IMR-90 (cell line): ENCODE results near the gene TIAM2. TPM values are rescaled to one million over a fixed set of nuclear protein-coding genes. Genes with fewer than 3 reads are reported as not detected.

Experiments used
- ATAC-seq: fragments of 200-7000 bp; cut with Tn5 transposase; 2 replicates; pipeline ENCODE4 v1.9.1; 2020; ENCODE audit warnings: low read depth, mild to moderate bottlenecking, moderate library complexity
- BruUV-seq: library from RNA; stranded (reverse); fragments of 400-500 nt; replicated peaks from 2 replicates; lab custom pipeline; 2021; lab: Mats Ljungman, UMichigan
- CTCF ChIA-PET: fragments of 300-600 bp; formaldehyde crosslinking; extraction: SDS; loops from one replicate; lab custom pipeline; 2021; ENCODE audit warnings: antibody characterized with exemption; lab: Yijun Ruan, JAX
- POLR2A ChIA-PET: fragments of 300-600 bp; sonication (Branson Sonifier 250); formaldehyde crosslinking; loops from one replicate; lab custom pipeline; 2022; ENCODE audit warnings: antibody characterized with exemption; ENCODE audit not compliant: unreplicated experiment; lab: Charles Lee
- DNase-seq: peaks from one replicate; pipeline ENCODE4 v3.0.0; 2013
- H2AFZ ChIP-seq: replicated peaks from 2 replicates; pipeline ENCODE3; 2013; ENCODE audit warnings: low read length, mild to moderate bottlenecking; ENCODE audit not compliant: poor library complexity
- H2AK5ac ChIP-seq: 2 replicates; pipeline ENCODE4 v1.6.1; 2013; ENCODE audit warnings: low read depth, low read length, inconsistent platforms
- H2AK9ac ChIP-seq: replicated peaks from 2 replicates; pipeline ENCODE3; 2013; ENCODE audit warnings: mild to moderate bottlenecking, low read depth, low read length, moderate library complexity; ENCODE audit not compliant: poor library complexity
- H2BK120ac ChIP-seq: 2 replicates; pipeline ENCODE4 v1.6.1; 2013; ENCODE audit warnings: low read depth, low read length, inconsistent platforms
- H2BK15ac ChIP-seq: 3 replicates; pipeline ENCODE4 v1.6.1; 2013; ENCODE audit warnings: low read depth, low read length, inconsistent platforms
- H2BK20ac ChIP-seq: 2 replicates; pipeline ENCODE4 v1.6.1; 2013; ENCODE audit warnings: low read depth, mild to moderate bottlenecking, inconsistent platforms, low read length, moderate library complexity
- H2BK5ac ChIP-seq: 2 replicates; pipeline ENCODE4 v1.6.1; 2013; ENCODE audit warnings: mild to moderate bottlenecking, low read depth, low read length, inconsistent platforms; ENCODE audit not compliant: poor library complexity, severe bottlenecking
- H3K14ac ChIP-seq: replicated peaks from 2 replicates; pipeline ENCODE4 v1.6.1; 2013; ENCODE audit warnings: low read depth, low read length, inconsistent platforms
- H3K18ac ChIP-seq: 2 replicates; pipeline ENCODE4 v1.6.1; 2013; ENCODE audit warnings: low read depth, low read length, control low read depth
- H3K23ac ChIP-seq: 2 replicates; pipeline ENCODE4 v1.6.1; 2013; ENCODE audit warnings: low read depth, low read length, inconsistent platforms
- H3K27ac ChIP-seq: 2 replicates; pipeline ENCODE4 v1.5.1; 2013; ENCODE audit warnings: mild to moderate bottlenecking, control low read depth, low read length; ENCODE audit not compliant: insufficient read depth
- H3K27me3 ChIP-seq: 2 replicates; pipeline ENCODE4 v1.6.1; 2013; ENCODE audit warnings: low read length; ENCODE audit not compliant: control insufficient read depth, insufficient read depth
- H3K36me3 ChIP-seq: 2 replicates; pipeline ENCODE4 v1.6.1; 2013; ENCODE audit warnings: low read length, mixed read lengths; ENCODE audit not compliant: control insufficient read depth, insufficient read depth
- H3K4ac ChIP-seq: 2 replicates; pipeline ENCODE4 v1.6.1; 2013; ENCODE audit warnings: low read depth, low read length, inconsistent platforms
- H3K4me1 ChIP-seq: 2 replicates; pipeline ENCODE4 v1.6.1; 2013; ENCODE audit warnings: low read length, mixed read lengths; ENCODE audit not compliant: control insufficient read depth, insufficient read depth
- H3K4me2 ChIP-seq: 2 replicates; pipeline ENCODE4 v1.6.1; 2013; ENCODE audit warnings: low read depth, mild to moderate bottlenecking, control low read depth, low read length, moderate library complexity
- H3K4me3 ChIP-seq: 2 replicates; pipeline ENCODE4 v1.5.1; 2013; ENCODE audit warnings: low read depth, mild to moderate bottlenecking, control low read depth, low read length, moderate library complexity; ENCODE audit not compliant: insufficient read depth
- H3K56ac ChIP-seq: 2 replicates; pipeline ENCODE4 v1.6.1; 2013; ENCODE audit warnings: low read length, inconsistent platforms; ENCODE audit not compliant: insufficient read depth; ENCODE audit errors: extremely low read depth
- H3K79me1 ChIP-seq, 2 experiments: 2 replicates each; pipeline ENCODE4 v1.6.1; 2013; ENCODE audit warnings: low read length in 2 of 2, inconsistent platforms in 1 of 2, low read depth in 1 of 2
- H3K9ac ChIP-seq: 2 replicates; pipeline ENCODE4 v1.6.1; 2013; ENCODE audit warnings: low read depth, low read length, control low read depth
- H3K9me1 ChIP-seq: 2 replicates; pipeline ENCODE4 v1.6.1; 2013; ENCODE audit warnings: low read length, inconsistent platforms; ENCODE audit not compliant: insufficient read depth
- H3K9me3 ChIP-seq: 2 replicates; pipeline ENCODE4 v1.6.1; 2013; ENCODE audit warnings: low read length; ENCODE audit not compliant: control insufficient read depth, insufficient read depth
- H4K20me1 ChIP-seq: 2 replicates; pipeline ENCODE4 v1.6.1; 2013; ENCODE audit warnings: low read length, inconsistent platforms; ENCODE audit not compliant: insufficient read depth
- H4K5ac ChIP-seq: 2 replicates; pipeline ENCODE4 v1.6.1; 2013; ENCODE audit warnings: mild to moderate bottlenecking, low read depth, low read length, control low read depth
- H4K8ac ChIP-seq, 2 experiments: 2 replicates each; pipeline ENCODE4 v1.6.1; 2013; ENCODE audit warnings: low read depth in 2 of 2, low read length in 2 of 2, control low read depth in 1 of 2, inconsistent platforms in 1 of 2
- H4K91ac ChIP-seq: 2 replicates; pipeline ENCODE4 v1.6.1; 2013; ENCODE audit warnings: low read depth, low read length, inconsistent platforms; ENCODE audit not compliant: insufficient read depth
- BHLHE40 ChIP-seq: fragments of 150-350 bp; IDR thresholded peaks from 2 replicates; pipeline ENCODE4 v1.6.1; 2016; ENCODE audit warnings: mild to moderate bottlenecking, low read depth, low read length
- CTCF ChIP-seq: conservative IDR thresholded peaks from 2 replicates; pipeline ENCODE4 v1.5.1; 2012; ENCODE audit warnings: mild to moderate bottlenecking, low read depth, low read length, improper control_type of control experiment
- FOS ChIP-seq: fragments of 150-350 bp; IDR thresholded peaks from 2 replicates; pipeline ENCODE4 v1.6.1; 2016; ENCODE audit warnings: low read depth, low read length
- MAZ ChIP-seq: IDR thresholded peaks from 2 replicates; pipeline ENCODE4 v1.6.1; 2012; ENCODE audit warnings: low read depth, mild to moderate bottlenecking, low read length, improper control_type of control experiment, moderate library complexity, borderline replicate concordance
- NFE2L2 ChIP-seq: fragments of 150-350 bp; IDR thresholded peaks from 2 replicates; pipeline ENCODE4 v1.6.1; 2016; ENCODE audit warnings: low read depth, mild to moderate bottlenecking, low read length
- POLR2A ChIP-seq: IDR thresholded peaks from 2 replicates; pipeline ENCODE4 v1.6.1; 2012; ENCODE audit warnings: mild to moderate bottlenecking, low read depth, low read length
- RCOR1 ChIP-seq: IDR thresholded peaks from 2 replicates; pipeline ENCODE4 v1.6.1; 2012; ENCODE audit warnings: mild to moderate bottlenecking, low read length, improper control_type of control experiment; ENCODE audit not compliant: insufficient replicate concordance
- WGBS, 2 experiments: methylation state at CpG; one replicate each; pipeline versions ENCODE4 v1.1.5 to v1.1.7; 2013; ENCODE audit warnings: missing lambda C conversion rate in 2 of 2; ENCODE audit not compliant: insufficient read length in 1 of 2; ENCODE audit errors: extremely low coverage in 2 of 2; 5-methylcytosine and 5-hydroxymethylcytosine counted together
- dilution Hi-C: fragments of 300-500 bp; cut with HindIII; formaldehyde crosslinking; loops from one replicate; pipeline ENCODE4 v1.14.3; 2018; ENCODE audit warnings: low sequenced_read_pairs; ENCODE audit not compliant: unreplicated experiment
- in situ Hi-C: fragments of 300-500 bp; cut with MboI; formaldehyde crosslinking; loops from 3 replicates; pipeline ENCODE4 v1.14.3; 2019; ENCODE audit warnings: low sequenced_read_pairs, inconsistent platforms, mixed read lengths
- intact Hi-C: fragments of 100-400 bp; cut with micrococcal nuclease; formaldehyde crosslinking; loops from 2 replicates; pipeline ENCODE4 v1.10.0; 2022
- polyA plus RNA-seq, 3 experiments: library from polyadenylated mRNA; depleted of rRNA; stranded (reverse); fragments of >200 nt; gene quantifications; 2 replicates each; pipeline ENCODE4 v1.2.3, GENCODE V29; 2012; ENCODE audit warnings: low replicate concordance in 1 of 3
- total RNA-seq: library from RNA; depleted of rRNA; stranded (reverse); fragments of >200 nt; gene quantifications from 2 replicates; pipeline ENCODE4 v1.2.3, GENCODE V29; 2012
- TF ChIP-seq, protein P1 (sequence below): fragments of 150-350 bp; IDR thresholded peaks from 2 replicates; pipeline ENCODE4 v1.6.1; 2017; ENCODE audit warnings: mild to moderate bottlenecking, antibody characterized with exemption, low read length, low read depth

The TIAM2 gene
- total and polyA plus RNA-seq, 2 of the 4 experiments (the other 2 are of a cell fraction), result 3.1 to 4.7 TPM

DNA sequence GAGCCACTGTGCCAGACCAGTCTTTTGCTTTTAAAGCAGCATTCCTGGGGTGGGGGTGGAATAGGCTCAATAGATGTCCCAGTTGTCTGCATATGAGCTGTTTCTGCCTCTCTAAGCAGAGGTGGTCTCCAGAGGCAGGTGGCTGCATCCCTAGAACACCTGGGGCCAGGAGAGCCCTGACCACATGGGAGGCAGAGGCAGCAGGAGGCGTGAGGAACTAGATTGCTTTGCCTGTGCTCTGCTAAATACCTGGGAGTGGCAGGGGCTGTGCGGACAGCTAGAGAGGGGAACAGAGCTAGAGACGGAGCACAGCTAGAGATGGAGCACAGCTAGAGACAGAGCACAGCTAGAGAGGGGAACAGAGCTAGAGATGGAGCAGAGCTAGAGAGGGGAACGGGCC, 239.6 kb downstream of the TIAM2 start:
- no peaks in the 10 kb centered on the region for H4K20me1 ChIP-seq
- no peak for TF ChIP-seq BHLHE40
- TF ChIP-seq FOS, result no peak
- TF ChIP-seq CTCF, result no peak
- TF ChIP-seq RCOR1, result no peak
- no peak for TF ChIP-seq POLR2A
- TF ChIP-seq, protein P1, sequence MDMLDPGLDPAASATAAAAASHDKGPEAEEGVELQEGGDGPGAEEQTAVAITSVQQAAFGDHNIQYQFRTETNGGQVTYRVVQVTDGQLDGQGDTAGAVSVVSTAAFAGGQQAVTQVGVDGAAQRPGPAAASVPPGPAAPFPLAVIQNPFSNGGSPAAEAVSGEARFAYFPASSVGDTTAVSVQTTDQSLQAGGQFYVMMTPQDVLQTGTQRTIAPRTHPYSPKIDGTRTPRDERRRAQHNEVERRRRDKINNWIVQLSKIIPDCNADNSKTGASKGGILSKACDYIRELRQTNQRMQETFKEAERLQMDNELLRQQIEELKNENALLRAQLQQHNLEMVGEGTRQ, result no peak
- peak; percentile 75; the same call in 1 of the 2 replicates for TF ChIP-seq MAZ
- no peak for TF ChIP-seq NFE2L2
- no peak overlapping the region for H2BK5ac ChIP-seq
- peaks cover 4% of the 10 kb centered on the region; the same call in 1 of the 2 replicates for H3K4me1 ChIP-seq
- H3K9me3 ChIP-seq, result no peaks in the 10 kb centered on the region; the same call in 1 of the 2 replicates
- H3K56ac ChIP-seq, result no peak overlapping the region
- no peak overlapping the region for H4K5ac ChIP-seq
- WGBS, 2 experiments, result 95% methylated on average over 3 of the region's 4 CpGs; no CpG with 5 or more reads in 1 of the 2 experiments
- H3K18ac ChIP-seq, result no peak overlapping the region
- in situ Hi-C loops, result no loop called here
- no peaks in the 10 kb centered on the region for H3K79me1 ChIP-seq
- no peak overlapping the region for H3K4ac ChIP-seq
- intact Hi-C loops, result no loop called here
- ATAC-seq (peak; percentile 51), DNase-seq (no peak)
- H2AK9ac ChIP-seq, result no peak overlapping the region
- H2AK5ac ChIP-seq, result peak overlapping the region; percentile 40; the same call in 1 of the 2 replicates
- ChIA-PET POLR2A (no interaction called here), CTCF (interaction anchor here (1.1 kb wide), 1 partner anchor 51 kb away, joined by 3 read pairs; no protein-coding TSS in a partner anchor)
- H2BK120ac ChIP-seq, result no peak overlapping the region
- H3K9ac ChIP-seq, result no peak overlapping the region
- H4K8ac ChIP-seq, result no peak overlapping the region; a peak in 1 of 4 replicates
- no peak overlapping the region for H4K91ac ChIP-seq
- dilution Hi-C loops, result no loop called here
- no peaks in the 10 kb centered on the region for H3K27me3 ChIP-seq
- peak overlapping the region; percentile 38 for H2AFZ ChIP-seq
- no peak overlapping the region for H3K23ac ChIP-seq
- H3K9me1 ChIP-seq, result no peaks in the 10 kb centered on the region; the same call in 1 of the 2 replicates
- no TSS peak for BruUV-seq
- H3K27ac ChIP-seq, result no peak overlapping the region
- no peak overlapping the region for H3K4me2 ChIP-seq
- peak overlapping the region; percentile 13; the same call in 1 of the 2 replicates for H3K14ac ChIP-seq
- no peak overlapping the region for H2BK20ac ChIP-seq
- H2BK15ac ChIP-seq, result no peak overlapping the region
- H3K4me3 ChIP-seq, result no peak overlapping the region
- H3K36me3 ChIP-seq, result no peaks in the 10 kb centered on the region
